ENCODE measurements around the gene PKM. TPM values are rescaled to one million over a fixed set of nuclear protein-coding genes. Genes with fewer than 3 reads are reported as not detected.
"Not testable (repeated sequence)": the region's sequence is repeated elsewhere in the genome, so short reads cannot be mapped to it uniquely, and the experiment has no call there.

Gene PKM
- total RNA-seq: 1,919 and 2,299 TPM in 2 replicates

DNA sequence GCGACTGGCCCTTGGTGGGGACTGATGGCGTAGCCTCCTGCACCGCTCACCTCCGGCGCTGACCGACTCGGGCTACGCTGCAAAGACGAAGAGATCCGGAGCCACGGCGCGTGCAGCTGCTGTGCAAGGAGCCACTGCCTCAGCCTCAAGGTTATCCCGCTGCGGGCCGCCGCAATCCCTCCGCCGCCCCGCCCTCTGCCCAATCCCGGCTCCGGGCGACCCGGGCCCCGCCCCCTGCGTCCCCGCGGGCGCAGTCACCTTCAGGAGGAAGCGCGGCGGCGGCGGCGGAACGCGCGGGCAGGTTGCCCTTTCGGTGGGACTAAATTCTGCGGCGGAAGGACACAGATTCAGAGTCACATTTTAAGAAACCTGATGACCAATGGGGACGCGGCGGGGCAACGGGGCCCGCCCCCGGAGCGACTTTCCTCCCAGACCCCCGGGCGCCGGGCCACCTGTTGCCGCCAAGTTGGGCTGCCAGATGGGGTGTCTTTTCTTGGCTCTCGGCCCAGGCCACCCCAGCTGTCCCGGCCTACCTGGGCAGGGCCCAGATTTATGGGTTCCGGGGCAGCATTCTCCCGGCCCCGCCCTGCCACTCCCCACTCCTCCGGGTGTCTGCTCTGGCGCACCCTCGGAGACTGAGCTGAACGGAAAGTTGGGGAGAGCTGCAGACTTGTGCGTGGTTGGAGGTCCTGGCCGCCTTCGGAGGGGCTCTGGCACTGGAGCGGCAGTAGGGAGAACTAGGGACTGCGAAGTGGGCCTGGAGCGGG is at the start of gene PKM:
PKM (minus strand) TSS at position 125 of the 767 bp plus-strand sequence. CDS start 12,093 bp downstream, outside the sequence.
- Histone ChIP-seq H3K4me1 (ENCODE audit: insufficient read depth, low read length) (peaks cover 37% of the 10 kb centered on the region), H2AFZ (ENCODE audit: low read length) (peak within 1 kb of the TSS; percentile 75), H3K4me3 (ENCODE audit: insufficient read depth, low read length) (peak within 1 kb of the TSS; percentile 95), H3K79me2 (ENCODE audit: insufficient read depth, low read length) (peaks cover 17% of the 10 kb centered on the region), H3K36me3 (ENCODE audit: insufficient read depth, low read length) (peaks cover 3% of the 10 kb centered on the region), H3K27ac (ENCODE audit: low read depth, low read length) (peak within 1 kb of the TSS; percentile 98), H3K27me3 (ENCODE audit: insufficient read depth, low read length) (no peaks in the 10 kb centered on the region), H3K4me2 (ENCODE audit: insufficient read depth, low read length) (peak within 1 kb of the TSS; percentile 98), H3K9me3 (ENCODE audit: low read depth, low read length) (no peaks in the 10 kb centered on the region), H4K20me1 (ENCODE audit: insufficient read depth, low read length) (peaks cover 13% of the 10 kb centered on the region)
- TF ChIP-seq, protein P1, sequence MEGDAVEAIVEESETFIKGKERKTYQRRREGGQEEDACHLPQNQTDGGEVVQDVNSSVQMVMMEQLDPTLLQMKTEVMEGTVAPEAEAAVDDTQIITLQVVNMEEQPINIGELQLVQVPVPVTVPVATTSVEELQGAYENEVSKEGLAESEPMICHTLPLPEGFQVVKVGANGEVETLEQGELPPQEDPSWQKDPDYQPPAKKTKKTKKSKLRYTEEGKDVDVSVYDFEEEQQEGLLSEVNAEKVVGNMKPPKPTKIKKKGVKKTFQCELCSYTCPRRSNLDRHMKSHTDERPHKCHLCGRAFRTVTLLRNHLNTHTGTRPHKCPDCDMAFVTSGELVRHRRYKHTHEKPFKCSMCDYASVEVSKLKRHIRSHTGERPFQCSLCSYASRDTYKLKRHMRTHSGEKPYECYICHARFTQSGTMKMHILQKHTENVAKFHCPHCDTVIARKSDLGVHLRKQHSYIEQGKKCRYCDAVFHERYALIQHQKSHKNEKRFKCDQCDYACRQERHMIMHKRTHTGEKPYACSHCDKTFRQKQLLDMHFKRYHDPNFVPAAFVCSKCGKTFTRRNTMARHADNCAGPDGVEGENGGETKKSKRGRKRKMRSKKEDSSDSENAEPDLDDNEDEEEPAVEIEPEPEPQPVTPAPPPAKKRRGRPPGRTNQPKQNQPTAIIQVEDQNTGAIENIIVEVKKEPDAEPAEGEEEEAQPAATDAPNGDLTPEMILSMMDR (IDR thresholded peaks at IDR 0.05; ENCODE audit: extremely low read depth, low read depth, low read length): no peak
- peak; percentile 96 for DNase-seq (ENCODE audit: insufficient read length, low spot score, missing footprints)

DNA sequence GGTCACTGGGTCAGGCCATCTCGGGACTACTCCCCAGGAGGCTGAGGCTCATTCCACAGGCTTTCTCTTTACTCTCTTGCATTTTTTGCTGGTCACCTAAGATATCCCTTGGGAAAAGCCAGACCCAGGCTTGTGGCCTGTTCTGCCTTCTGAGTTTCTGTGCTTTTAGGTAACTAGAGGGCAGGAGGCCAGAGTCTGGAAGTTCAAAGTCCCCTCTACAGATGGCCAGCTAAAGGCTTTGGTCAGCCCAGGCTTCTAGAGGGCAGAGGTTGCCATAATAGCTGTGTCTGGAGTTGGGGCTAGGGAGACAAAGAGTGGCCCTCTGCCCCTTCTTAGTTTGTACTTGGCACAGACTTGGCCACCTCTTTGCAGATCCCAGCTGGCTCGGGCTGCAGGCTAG is 49.8 kb upstream of the PKM start:
- TF ChIP-seq, protein P1 (IDR thresholded peaks at IDR 0.05; ENCODE audit: extremely low read depth, low read depth, low read length): no peak
- Histone ChIP-seq H3K4me2 (ENCODE audit: insufficient read depth, low read length) (no peak overlapping the region), H3K9me3 (ENCODE audit: low read depth, low read length) (no peaks in the 10 kb centered on the region), H4K20me1 (ENCODE audit: insufficient read depth, low read length) (no peaks in the 10 kb centered on the region), H2AFZ (ENCODE audit: low read length) (no peak overlapping the region), H3K79me2 (ENCODE audit: insufficient read depth, low read length) (no peaks in the 10 kb centered on the region), H3K27ac (ENCODE audit: low read depth, low read length) (no peak overlapping the region), H3K4me3 (ENCODE audit: insufficient read depth, low read length) (no peak overlapping the region), H3K27me3 (ENCODE audit: insufficient read depth, low read length) (no peaks in the 10 kb centered on the region), H3K4me1 (ENCODE audit: insufficient read depth, low read length) (no peaks in the 10 kb centered on the region), H3K36me3 (ENCODE audit: insufficient read depth, low read length) (no peaks in the 10 kb centered on the region)
- DNase-seq (ENCODE audit: insufficient read length, low spot score, missing footprints): no peak

DNA sequence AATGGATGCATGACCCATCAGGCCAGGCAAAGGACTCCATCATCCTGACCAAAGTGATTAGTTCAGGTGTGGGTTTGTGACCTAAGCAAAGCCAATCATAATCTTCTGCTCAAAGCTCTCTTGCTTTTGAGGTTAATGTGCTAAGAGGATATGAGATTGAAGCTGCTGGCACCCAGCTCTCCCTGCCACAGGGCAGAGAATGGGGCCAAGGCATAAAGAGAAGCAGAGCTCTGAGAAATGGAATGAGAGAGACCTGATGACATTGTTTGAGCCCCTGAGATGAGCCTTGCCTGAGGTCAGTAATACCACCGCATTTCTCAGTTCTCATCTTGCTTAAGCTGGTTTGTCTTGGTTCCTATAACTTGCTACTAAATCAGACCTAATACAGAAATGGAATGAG is 47.7 kb upstream of the PKM start:
- Histone ChIP-seq H3K79me2 (ENCODE audit: insufficient read depth, low read length) (no peaks in the 10 kb centered on the region), H2AFZ (ENCODE audit: low read length) (no peak overlapping the region)

DNA sequence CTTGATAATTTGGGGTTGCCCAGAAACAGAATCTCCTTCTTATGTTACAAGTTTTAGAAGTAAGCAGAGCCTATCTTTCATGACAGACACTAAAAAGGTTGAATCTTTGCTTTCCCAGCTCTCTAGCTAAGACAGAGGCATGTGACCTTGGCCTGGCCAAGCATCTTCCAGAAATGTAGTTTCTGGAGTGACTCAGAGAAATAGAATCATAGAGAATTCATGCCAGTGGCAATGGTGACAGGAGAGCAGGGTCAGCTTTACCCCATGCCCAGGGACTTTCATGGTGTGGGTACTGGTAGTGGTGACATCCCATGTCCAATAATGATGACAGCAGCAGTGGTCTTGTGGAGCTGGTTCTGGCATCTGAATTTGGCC is 45.3 kb upstream of the PKM start:
- Histone ChIP-seq H3K36me3 (ENCODE audit: insufficient read depth, low read length) (no peaks in the 10 kb centered on the region), H4K20me1 (ENCODE audit: insufficient read depth, low read length) (no peaks in the 10 kb centered on the region), H3K4me1 (ENCODE audit: insufficient read depth, low read length) (peaks cover 12% of the 10 kb centered on the region), H3K9me3 (ENCODE audit: low read depth, low read length) (no peaks in the 10 kb centered on the region), H2AFZ (ENCODE audit: low read length) (peak overlapping the region; percentile 32), H3K79me2 (ENCODE audit: insufficient read depth, low read length) (peaks cover 10% of the 10 kb centered on the region), H3K4me3 (ENCODE audit: insufficient read depth, low read length) (no peak overlapping the region), H3K4me2 (ENCODE audit: insufficient read depth, low read length) (no peak overlapping the region), H3K27me3 (ENCODE audit: insufficient read depth, low read length) (no peaks in the 10 kb centered on the region), H3K27ac (ENCODE audit: low read depth, low read length) (no peak overlapping the region)
- no peak for DNase-seq (ENCODE audit: insufficient read length, low spot score, missing footprints)
- TF ChIP-seq, protein P1 (IDR thresholded peaks at IDR 0.05; ENCODE audit: extremely low read depth, low read depth, low read length): no peak

More for the DNA sequence above, 47.7 kb upstream of the PKM start:
- DNase-seq (ENCODE audit: insufficient read length, low spot score, missing footprints): no peak
- Histone ChIP-seq H3K27me3 (ENCODE audit: insufficient read depth, low read length) (no peaks in the 10 kb centered on the region), H3K27ac (ENCODE audit: low read depth, low read length) (no peak overlapping the region), H3K36me3 (ENCODE audit: insufficient read depth, low read length) (no peaks in the 10 kb centered on the region), H3K9me3 (ENCODE audit: low read depth, low read length) (no peaks in the 10 kb centered on the region), H4K20me1 (ENCODE audit: insufficient read depth, low read length) (no peaks in the 10 kb centered on the region), H3K4me2 (ENCODE audit: insufficient read depth, low read length) (no peak overlapping the region), H3K4me3 (ENCODE audit: insufficient read depth, low read length) (no peak overlapping the region), H3K4me1 (ENCODE audit: insufficient read depth, low read length) (no peaks in the 10 kb centered on the region)
- TF ChIP-seq, protein P1 (IDR thresholded peaks at IDR 0.05; ENCODE audit: extremely low read depth, low read depth, low read length): no peak

DNA sequence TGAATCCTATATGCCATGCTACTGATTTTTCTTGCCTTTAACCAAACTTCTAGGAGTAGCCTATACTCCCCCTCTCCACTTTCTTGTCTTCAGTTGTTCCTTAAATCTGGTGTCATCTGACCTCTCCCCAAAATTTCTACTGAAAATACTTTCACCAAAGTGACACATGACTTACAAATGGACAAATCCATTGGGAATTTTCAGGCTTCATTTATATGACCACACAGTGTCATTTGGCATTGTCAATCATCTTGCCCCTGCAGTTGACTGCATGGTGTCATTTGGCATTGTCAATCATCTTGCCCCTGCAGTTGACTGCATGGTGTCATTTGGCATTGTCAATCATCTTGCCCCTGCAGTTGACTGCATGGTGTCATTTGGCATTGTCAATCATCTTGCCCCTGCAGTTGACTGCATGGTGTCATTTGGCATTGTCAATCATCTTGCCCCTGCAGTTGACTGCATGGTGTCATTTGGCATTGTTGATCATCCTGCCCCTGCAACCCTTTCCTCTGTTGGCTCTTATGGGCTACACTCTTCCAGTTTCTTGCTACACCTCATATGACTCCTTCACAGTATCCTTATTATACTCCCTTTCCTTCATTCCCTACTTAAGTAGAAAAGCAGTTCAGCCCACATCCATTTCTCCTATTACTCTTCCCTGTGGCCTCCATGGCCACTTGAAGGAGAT is 44.8 kb upstream of the PKM start:
- DNase-seq (ENCODE audit: insufficient read length, low spot score, missing footprints); H3K4me3 ChIP-seq (ENCODE audit: insufficient read depth, low read length); H4K20me1 ChIP-seq (ENCODE audit: insufficient read depth, low read length); H3K27me3 ChIP-seq (ENCODE audit: insufficient read depth, low read length); H3K4me2 ChIP-seq (ENCODE audit: insufficient read depth, low read length); H3K9me3 ChIP-seq (ENCODE audit: low read depth, low read length); H3K27ac ChIP-seq (ENCODE audit: low read depth, low read length); H3K36me3 ChIP-seq (ENCODE audit: insufficient read depth, low read length): not testable (repeated sequence)
- Histone ChIP-seq H3K79me2 (ENCODE audit: insufficient read depth, low read length) (peaks cover 15% of the 10 kb centered on the region), H2AFZ (ENCODE audit: low read length) (peak overlapping the region; percentile 32), H3K4me1 (ENCODE audit: insufficient read depth, low read length) (peaks cover 17% of the 10 kb centered on the region)
